NCI-H2227 (cell line): ENCODE results near the gene MYO3B.
A peak's percentile ranks its signal among the peaks of the same experiment; 100 is the strongest.

Experiments used
- DNase-seq: peaks from one replicate; lab custom pipeline; 2025; ENCODE audit not compliant: unreplicated experiment; lab: John Stamatoyannopoulos, UW

The MYO3B gene

GRCh38 chr2:170177950-170178781 lies at the start of gene MYO3B:
MYO3B (plus strand) TSS chr2:170178147; CDS start chr2:170178288, 141 bp downstream.
- peak; percentile 73 for DNase-seq

DNA sequence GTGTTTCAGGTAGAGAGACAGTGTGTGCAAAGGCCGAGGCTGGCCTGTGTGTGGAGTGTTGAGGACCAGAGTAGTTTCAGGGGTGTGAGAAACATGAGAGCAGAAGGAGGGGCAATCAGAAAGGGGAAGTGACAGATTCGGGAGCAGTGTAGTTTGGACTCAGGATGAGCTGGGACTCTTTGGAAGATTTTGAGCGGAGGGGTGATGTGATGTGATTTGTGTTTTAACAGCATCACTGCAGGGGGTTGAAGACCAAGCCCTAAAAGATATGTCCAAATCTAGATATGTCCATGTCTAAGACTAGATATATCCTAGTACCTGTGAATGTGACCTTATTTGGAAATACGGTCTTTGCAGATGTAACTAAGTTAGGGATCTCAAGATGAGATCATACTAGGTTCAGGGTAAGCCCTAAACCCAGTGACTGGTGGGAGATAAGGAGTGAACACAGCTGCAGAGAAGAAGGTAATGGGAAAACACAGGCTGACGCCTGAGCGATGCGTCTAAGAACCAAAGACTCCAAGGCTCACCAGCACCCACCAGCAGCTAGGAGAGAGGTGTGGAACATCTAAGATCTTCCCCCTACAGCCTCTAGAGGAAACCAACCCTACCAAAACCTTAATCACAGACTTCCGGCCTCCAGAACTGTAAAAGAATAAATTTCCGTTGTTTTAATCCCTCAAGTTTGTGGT lies 38.5 kb upstream of the MYO3B start:
- no peak for DNase-seq

DNA sequence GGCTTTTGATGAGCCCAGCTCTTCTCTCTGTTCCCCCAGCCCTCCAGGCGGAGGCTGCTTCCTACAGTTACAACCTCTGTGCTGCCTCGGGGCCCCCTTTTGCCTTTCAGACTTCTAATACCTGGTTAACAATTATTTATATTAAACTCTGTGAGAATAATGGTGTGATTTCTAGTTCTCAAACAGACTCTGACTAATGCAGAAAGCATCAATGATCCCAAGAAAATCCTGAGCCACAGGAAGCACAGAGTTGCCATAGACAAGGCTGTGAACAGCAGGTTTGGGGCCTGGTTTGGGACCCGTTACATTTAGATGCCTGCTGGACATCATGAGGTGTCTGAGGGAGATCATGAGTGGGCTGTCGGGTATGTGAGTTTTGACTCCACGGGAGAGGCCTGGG lies 37.4 kb upstream of the MYO3B start:
- no peak for DNase-seq

DNA sequence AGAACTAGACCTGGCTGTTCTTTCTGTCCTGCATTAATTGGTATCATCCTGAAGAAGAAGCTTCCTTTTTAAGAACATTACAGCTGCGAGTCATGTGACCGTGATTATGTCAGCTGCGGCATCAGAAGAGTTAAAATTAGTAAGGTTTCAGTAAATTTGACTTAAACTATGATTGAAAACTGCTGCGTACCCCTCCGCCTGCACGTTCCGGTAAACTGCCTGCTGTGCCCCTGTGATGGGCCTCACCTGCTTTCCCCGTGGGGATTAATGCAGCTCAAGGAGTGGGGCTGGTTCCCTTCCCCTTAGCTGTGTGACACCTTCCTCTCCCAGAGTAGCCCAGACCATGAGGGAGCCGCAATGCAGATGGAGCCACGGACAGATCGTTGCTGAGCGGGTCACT lies 36.1 kb upstream of the MYO3B start:
- DNase-seq: no peak

GRCh38 chr2:170142502-170142901 lies 35.4 kb upstream of the MYO3B start:
- peak; percentile 46 for DNase-seq

- no peak for DNase-seq
Observed at GRCh38 chr2:170143045-170143717, 34.8 kb upstream of the MYO3B start.

DNA sequence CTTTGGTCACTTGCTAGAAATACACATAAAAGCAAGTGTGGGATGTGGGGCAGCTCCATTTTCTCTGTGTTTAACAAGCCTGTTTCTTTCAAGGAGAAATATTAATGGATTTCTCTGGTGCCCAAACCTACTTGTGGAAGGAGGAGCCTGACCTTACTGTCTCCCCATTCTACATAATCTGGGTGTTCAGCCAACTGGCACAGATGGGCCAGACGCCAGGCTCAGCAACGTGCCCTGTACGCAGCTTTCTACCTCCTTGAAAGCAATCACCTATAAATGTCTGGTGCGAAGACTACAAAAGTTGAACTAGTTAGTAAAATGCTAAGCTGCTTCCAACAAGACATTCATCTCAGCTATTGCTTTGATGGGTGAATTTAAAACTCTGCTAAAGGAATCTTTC lies 33.2 kb upstream of the MYO3B start:
- no peak for DNase-seq

DNA sequence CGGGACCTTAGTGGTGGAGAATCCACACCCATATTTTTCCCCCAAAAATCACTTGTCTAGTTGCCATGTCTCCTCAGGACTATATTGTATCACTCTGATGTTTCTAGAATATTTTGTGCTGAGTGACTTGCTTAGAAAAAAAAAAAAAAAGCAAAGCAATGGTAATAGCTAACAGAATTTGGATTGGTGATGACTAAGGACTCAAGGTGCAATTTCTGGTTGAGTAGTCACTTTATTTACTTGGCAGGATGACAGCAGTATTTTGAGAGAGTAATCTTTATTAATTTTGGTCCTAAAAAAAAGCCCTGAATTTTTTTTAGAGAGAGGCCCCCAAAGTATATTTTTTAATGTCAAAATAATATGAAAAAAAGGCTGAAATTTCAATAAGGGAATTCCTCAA lies 32.8 kb upstream of the MYO3B start:
- DNase-seq: no peak

DNA sequence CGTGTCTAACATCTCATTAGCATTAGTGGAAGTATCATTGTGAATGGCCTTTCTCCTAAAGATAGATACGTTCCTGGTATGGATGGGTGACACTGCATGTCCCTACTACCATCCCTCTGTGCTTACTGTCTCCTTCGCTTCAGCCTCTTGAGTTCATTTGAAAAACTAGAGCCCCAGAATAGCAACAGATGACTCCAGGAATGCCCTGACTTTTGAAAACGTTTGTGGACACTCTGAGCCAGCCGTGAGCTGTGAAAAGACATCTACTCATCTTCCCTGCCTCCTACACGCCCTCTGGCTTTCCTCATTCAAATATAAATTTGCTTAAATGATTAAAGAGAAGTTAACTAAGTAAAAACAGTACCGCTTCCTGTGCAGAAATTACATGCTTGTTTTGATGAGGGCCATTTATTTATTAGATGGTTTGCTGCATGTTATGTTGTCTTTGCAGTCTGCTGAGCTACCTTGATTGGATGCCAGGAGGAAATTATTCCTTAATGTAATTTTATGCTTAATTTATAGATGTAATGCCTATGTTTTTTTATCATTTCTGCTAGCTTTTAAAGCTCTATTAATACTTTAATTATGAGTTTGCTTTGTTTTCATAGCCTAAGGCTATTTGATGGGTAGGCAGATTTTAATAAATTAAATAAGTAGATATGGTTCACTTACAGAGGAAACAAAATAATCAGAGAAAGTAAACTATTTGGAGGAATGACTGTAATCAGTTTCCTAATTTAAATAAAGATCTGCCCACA lies 32.1 kb upstream of the MYO3B start:
- no peak for DNase-seq

DNA sequence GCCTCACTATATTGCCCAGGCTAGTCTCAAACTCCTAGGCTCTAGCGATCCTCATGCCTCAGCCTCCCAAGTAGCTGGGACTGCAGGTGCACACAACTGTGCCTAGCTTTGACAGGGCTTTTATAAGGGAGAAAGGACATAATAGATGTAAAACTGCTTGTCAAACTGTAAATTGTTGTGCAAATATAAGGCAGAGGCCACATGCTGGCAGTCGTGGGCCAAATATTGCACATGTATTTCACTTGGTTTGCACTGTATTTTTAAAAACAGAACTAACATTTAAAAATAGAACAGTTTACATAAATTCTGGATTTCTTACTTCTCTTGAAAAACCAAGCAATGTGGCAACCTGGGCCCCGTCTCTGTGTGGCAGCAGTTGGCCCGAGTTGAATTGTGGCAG lies 31.2 kb upstream of the MYO3B start:
- DNase-seq: no peak

- DNase-seq: no peak
Observed at GRCh38 chr2:170147576-170147975, 30.4 kb upstream of the MYO3B start.

DNA sequence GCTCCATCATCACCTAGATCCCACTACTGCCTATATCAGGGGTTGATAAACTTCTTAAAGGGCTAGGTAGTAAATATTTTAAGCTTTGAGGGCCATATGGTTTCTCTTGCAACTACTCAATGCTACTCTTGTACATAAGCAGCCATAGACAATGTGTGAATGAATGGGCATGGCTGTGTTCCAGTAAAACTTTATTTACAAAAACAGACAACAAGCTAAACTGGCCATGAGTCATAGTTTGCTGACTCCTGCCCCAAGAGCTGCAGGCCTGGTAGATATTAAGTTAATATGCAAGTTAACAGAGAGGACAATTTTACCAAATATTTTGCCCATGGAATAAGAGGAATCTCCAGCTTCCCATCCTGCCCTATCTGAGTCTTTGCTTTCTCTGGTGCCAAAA lies 29.8 kb upstream of the MYO3B start:
- DNase-seq: no peak

GRCh38 chr2:170152421-170152820 lies 25.5 kb upstream of the MYO3B start:
- no peak for DNase-seq

- no peak for DNase-seq
Observed at GRCh38 chr2:170155022-170155722, 22.8 kb upstream of the MYO3B start.

GRCh38 chr2:170155723-170156253 lies 22.2 kb upstream of the MYO3B start:
- DNase-seq: no peak

DNA sequence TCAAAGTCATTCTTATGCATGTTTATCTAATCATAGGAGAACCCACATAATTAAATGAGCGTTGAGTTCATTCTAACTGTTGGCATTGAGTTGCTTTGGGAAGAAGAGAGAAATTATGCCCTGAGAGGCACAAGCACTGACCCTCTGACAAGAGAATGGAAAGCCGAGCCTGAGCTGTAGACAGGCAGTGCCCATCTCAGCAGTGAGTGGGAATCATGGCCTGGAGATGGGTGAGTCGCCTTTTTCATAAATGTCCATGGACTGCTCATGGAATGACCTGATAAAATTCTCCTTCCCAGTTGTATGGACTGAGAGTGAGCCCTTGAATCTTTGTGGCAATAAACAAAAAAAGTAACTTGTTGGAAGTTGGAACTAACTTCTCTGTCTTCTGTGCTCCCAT lies 21.4 kb upstream of the MYO3B start:
- DNase-seq: no peak

- no peak for DNase-seq
Observed at GRCh38 chr2:170157025-170157684, 20.8 kb upstream of the MYO3B start.

DNA sequence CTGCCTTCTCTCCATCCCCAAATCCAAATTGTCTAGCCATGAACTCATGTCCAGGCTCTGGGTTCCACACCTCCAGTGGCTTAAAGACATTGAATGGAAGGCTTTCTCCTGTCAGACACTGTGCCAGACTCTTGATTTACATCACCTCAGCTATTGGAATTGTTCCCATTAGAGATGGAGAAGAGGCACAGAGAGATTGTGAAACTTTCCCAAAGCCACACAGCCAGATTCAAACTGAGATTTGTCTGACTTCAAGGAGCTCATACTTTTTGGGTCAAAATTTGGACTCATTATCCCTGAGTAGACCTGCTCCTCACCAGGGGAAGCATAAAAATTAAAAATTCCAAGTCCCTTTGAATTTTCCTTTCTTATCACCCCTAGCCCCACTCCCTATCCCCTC lies 18.9 kb upstream of the MYO3B start:
- DNase-seq: no peak

GRCh38 chr2:170161516-170162270 lies 16.3 kb upstream of the MYO3B start:
- no peak for DNase-seq
